A673 (cell line): Measurements from ENCODE around the gene HPS6.

Experiments
- CTCF ChIP-seq: fragments of 300-800, 200-600 bp; sonication (generic); conservative IDR thresholded peaks from 2 replicates; pipeline ENCODE4 v1.5.1; 2017; ENCODE audit warnings: low read depth, mild to moderate bottlenecking, antibody characterized with exemption, low read length, moderate library complexity, mixed read lengths
- EZH2 ChIP-seq: fragments of 200-600 bp; sonication (generic); IDR thresholded peaks from 2 replicates; pipeline ENCODE4 v1.6.1; 2017; ENCODE audit warnings: borderline replicate concordance, low read depth, mild to moderate bottlenecking, mixed read lengths, antibody characterized with exemption, low read length; ENCODE audit not compliant: poor library complexity, severe bottlenecking

- no peak for TF ChIP-seq CTCF
- no peak for TF ChIP-seq EZH2
These were observed 26.7 kb upstream of the HPS6 start for GRCh38 chr10:102038410-102038809.
